ENCODE measurements around the gene ARHGEF40.

Gene ARHGEF40

DNA sequence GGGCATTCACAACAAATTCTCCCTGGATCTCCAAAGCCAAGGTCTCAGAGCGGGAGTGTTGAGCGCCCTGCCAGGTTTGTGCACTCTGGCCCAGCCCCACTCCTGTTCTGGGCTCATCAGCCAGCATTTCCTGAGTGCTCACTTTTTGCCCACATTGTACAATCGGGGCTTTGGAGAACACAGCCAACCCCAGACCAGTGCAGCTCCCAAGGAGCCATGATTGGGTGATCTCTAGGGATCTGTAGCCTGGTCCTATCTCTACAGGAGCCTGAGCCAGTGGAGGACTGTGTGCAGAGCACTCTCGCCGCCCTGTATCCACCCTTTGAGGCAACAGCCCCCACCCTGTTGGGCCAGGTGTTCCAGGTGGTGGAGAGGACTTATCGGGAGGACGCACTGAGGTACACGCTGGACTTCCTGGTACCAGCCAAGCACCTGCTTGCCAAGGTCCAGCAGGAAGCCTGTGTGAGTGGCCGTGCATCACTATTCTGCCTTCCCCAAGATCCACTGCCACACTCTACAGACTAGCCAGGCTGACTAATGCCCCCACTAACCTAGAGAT, 2.8 kb downstream of the ARHGEF40 start:
- peak overlapping the region; percentile 5 for H3K27ac ChIP-seq (replicated peaks)
- H3K27me3 ChIP-seq (ENCODE audit: insufficient read depth, poor library complexity, severe bottlenecking): no peaks in the 10 kb centered on the region
- H3K4me3 ChIP-seq (replicated peaks; ENCODE audit: insufficient read depth, low read length): no peak overlapping the region
- TF ChIP-seq POLR2AphosphoS5 (IDR thresholded peaks at IDR 0.05; ENCODE audit: low read depth) (no peak), SPI1 (IDR thresholded peaks at IDR 0.05; ENCODE audit: borderline replicate concordance, low read depth) (no peak), GABPA (IDR thresholded peaks at IDR 0.05; ENCODE audit: low read depth) (no peak)
- TF ChIP-seq, protein P1, sequence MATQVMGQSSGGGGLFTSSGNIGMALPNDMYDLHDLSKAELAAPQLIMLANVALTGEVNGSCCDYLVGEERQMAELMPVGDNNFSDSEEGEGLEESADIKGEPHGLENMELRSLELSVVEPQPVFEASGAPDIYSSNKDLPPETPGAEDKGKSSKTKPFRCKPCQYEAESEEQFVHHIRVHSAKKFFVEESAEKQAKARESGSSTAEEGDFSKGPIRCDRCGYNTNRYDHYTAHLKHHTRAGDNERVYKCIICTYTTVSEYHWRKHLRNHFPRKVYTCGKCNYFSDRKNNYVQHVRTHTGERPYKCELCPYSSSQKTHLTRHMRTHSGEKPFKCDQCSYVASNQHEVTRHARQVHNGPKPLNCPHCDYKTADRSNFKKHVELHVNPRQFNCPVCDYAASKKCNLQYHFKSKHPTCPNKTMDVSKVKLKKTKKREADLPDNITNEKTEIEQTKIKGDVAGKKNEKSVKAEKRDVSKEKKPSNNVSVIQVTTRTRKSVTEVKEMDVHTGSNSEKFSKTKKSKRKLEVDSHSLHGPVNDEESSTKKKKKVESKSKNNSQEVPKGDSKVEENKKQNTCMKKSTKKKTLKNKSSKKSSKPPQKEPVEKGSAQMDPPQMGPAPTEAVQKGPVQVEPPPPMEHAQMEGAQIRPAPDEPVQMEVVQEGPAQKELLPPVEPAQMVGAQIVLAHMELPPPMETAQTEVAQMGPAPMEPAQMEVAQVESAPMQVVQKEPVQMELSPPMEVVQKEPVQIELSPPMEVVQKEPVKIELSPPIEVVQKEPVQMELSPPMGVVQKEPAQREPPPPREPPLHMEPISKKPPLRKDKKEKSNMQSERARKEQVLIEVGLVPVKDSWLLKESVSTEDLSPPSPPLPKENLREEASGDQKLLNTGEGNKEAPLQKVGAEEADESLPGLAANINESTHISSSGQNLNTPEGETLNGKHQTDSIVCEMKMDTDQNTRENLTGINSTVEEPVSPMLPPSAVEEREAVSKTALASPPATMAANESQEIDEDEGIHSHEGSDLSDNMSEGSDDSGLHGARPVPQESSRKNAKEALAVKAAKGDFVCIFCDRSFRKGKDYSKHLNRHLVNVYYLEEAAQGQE (IDR thresholded peaks at IDR 0.05; ENCODE audit: insufficient replicate concordance, low read depth): no peak
- TF ChIP-seq, protein P2, sequence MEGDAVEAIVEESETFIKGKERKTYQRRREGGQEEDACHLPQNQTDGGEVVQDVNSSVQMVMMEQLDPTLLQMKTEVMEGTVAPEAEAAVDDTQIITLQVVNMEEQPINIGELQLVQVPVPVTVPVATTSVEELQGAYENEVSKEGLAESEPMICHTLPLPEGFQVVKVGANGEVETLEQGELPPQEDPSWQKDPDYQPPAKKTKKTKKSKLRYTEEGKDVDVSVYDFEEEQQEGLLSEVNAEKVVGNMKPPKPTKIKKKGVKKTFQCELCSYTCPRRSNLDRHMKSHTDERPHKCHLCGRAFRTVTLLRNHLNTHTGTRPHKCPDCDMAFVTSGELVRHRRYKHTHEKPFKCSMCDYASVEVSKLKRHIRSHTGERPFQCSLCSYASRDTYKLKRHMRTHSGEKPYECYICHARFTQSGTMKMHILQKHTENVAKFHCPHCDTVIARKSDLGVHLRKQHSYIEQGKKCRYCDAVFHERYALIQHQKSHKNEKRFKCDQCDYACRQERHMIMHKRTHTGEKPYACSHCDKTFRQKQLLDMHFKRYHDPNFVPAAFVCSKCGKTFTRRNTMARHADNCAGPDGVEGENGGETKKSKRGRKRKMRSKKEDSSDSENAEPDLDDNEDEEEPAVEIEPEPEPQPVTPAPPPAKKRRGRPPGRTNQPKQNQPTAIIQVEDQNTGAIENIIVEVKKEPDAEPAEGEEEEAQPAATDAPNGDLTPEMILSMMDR (IDR thresholded peaks at IDR 0.05; ENCODE audit: insufficient read depth, low read length): no peak
- DNase-seq (ENCODE audit: low read depth in 1 of 2, low spot score in 1 of 2): no peak

DNA sequence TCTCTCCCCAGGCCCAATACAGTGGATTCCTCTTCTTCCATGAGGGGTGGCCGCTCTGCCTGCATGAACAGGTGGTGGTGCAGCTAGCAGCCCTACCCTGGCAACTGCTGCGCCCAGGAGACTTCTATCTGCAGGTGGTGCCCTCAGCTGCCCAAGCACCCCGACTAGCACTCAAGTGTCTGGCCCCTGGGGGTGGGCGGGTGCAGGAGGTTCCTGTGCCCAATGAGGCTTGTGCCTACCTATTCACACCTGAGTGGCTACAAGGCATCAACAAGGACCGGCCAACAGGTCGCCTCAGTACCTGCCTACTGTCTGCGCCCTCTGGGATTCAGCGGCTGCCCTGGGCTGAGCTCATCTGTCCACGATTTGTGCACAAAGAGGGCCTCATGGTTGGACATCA, 3.8 kb downstream of the ARHGEF40 start:
- no peak for TF ChIP-seq POLR2AphosphoS5 (IDR thresholded peaks at IDR 0.05; ENCODE audit: low read depth)
- no peak for TF ChIP-seq SPI1 (IDR thresholded peaks at IDR 0.05; ENCODE audit: borderline replicate concordance, low read depth)
- no peak for TF ChIP-seq GABPA (IDR thresholded peaks at IDR 0.05; ENCODE audit: low read depth)
- TF ChIP-seq, protein P2 (IDR thresholded peaks at IDR 0.05; ENCODE audit: insufficient read depth, low read length): no peak
- TF ChIP-seq, protein P1 (IDR thresholded peaks at IDR 0.05; ENCODE audit: insufficient replicate concordance, low read depth): no peak
- Histone ChIP-seq H3K27ac (replicated peaks) (no peak overlapping the region), H3K27me3 (ENCODE audit: insufficient read depth, poor library complexity, severe bottlenecking) (no peaks in the 10 kb centered on the region), H3K4me3 (replicated peaks; ENCODE audit: insufficient read depth, low read length) (no peak overlapping the region)
- no peak for DNase-seq (ENCODE audit: low read depth in 1 of 2, low spot score in 1 of 2)

DNA sequence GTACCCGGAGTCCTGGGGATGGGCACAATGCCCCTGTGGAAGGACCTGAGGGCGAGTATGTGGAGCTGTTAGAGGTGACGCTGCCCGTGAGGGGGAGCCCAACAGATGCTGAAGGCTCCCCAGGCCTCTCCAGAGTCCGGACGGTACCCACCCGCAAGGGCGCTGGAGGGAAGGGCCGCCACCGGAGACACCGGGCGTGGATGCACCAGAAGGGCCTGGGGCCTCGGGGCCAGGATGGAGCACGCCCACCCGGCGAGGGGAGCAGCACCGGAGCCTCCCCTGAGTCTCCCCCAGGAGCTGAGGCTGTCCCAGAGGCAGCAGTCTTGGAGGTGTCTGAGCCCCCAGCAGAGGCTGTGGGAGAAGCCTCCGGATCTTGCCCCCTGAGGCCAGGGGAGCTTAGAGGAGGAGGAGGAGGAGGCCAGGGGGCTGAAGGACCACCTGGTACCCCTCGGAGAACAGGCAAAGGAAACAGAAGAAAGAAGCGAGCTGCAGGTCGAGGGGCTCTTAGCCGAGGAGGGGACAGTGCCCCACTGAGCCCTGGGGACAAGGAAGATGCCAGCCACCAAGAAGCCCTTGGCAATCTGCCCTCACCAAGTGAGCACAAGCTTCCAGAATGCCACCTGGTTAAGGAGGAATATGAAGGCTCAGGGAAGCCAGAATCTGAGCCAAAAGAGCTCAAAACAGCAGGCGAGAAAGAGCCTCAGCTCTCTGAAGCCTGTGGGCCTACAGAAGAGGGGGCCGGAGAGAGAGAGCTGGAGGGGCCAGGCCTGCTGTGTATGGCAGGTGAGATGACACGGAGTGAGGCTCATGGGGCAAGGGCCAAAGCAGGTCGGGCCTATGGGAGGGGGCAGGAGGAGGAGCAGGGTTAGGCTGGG, 4.5 kb downstream of the ARHGEF40 start:
- Histone ChIP-seq H3K4me3 (replicated peaks; ENCODE audit: insufficient read depth, low read length) (no peak overlapping the region), H3K27ac (replicated peaks) (no peak overlapping the region), H3K27me3 (ENCODE audit: insufficient read depth, poor library complexity, severe bottlenecking) (no peaks in the 10 kb centered on the region)
- DNase-seq (ENCODE audit: low read depth in 1 of 2, low spot score in 1 of 2): no peak
- TF ChIP-seq GABPA (IDR thresholded peaks at IDR 0.05; ENCODE audit: low read depth) (no peak), POLR2AphosphoS5 (IDR thresholded peaks at IDR 0.05; ENCODE audit: low read depth) (no peak), SPI1 (IDR thresholded peaks at IDR 0.05; ENCODE audit: borderline replicate concordance, low read depth) (no peak)
- TF ChIP-seq, protein P1 (IDR thresholded peaks at IDR 0.05; ENCODE audit: insufficient replicate concordance, low read depth): no peak
- TF ChIP-seq, protein P2 (IDR thresholded peaks at IDR 0.05; ENCODE audit: insufficient read depth, low read length): no peak

Data from HL-60 (cell line).